ENCODE data around the gene SLC44A3. TPM values are rescaled to one million over a fixed set of nuclear protein-coding genes. Genes with fewer than 3 reads are reported as not detected.
A peak's percentile ranks its signal among the peaks of the same experiment; 100 is the strongest.

SLC44A3 gene
- polyA plus RNA-seq, 3 donors = 58.6 to 69.8 (median 62.7) TPM

DNA sequence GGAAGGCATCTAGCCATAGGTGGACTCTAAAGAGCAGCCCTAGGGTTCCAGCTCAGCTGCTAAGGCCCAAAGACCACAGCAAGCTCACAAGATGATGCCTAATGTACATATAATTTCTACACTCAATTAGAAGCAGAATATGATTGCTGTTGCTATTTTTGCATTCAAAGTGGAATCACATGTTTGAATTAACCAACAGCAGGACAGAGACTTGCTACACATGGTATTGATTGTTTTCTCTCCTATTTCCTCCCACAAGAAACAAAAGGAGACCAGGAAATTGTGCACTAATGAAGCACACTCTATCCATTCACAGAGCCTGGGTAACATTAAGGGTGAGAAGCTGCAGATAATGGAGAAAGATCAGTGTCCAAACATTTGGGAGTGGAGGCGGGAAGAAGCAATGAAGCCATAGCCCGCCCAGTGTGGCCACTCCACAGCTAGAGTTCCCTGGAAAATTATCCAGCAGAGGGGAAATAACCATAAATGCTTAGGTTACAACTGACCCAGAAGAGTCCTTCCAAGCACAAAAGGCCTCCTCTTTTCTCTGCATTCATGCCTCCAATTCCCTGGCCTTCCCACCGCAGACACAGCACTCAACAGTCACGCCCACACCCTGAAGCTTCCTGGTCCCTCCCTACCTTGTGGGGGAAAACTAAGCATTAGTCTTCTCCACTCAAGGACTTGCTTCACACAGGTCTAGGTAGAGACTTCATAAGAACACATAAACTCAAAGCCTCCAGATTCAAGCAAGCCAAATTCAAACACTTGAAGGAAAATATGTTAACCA lies 99.3 kb downstream of the SLC44A3 start:
- no peak for DNase-seq (ENCODE audit: extremely low read depth in 1 of 11, low read depth in 9 of 11, low spot score in 4 of 11)

DNA sequence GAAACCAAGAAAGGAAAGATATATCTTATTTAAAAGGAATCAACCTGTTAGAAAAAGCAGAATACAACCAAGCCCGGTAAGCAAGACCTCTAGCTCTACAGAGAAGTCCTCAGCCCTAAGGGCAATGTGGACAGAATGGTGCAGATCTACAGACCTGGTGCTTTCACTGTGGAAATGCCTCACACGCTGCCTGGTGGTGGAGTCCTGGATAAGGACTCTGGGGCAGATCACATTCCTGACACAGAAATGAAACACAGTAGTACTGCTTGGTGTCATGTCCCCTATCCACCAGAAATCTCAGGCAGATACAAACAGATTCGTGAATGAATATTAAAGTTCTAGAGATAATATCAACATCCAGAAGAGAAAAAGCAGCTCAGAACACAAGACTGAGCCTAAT lies 99.9 kb downstream of the SLC44A3 start:
- no peak for DNase-seq (ENCODE audit: extremely low read depth in 1 of 11, low read depth in 9 of 11, low spot score in 4 of 11)

DNA sequence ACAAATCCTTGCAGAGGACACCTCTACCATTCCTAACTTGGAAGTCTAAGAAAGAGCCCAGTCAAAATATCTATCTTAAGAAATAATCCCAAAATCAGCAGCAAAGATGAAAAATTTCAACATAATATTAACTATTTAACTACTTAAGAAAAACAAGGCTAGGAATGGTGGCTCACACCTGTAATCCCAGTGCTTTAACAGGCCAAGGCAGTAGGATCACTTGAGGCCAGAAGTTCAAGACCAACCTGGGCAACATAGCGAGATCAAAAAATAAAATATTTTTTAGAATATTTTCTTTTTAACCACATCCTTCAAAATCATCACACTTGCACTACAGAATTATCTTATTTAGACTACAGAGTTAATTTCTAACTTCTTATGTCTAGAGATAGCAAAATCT lies 101.8 kb downstream of the SLC44A3 start:
- no peak for DNase-seq (ENCODE audit: extremely low read depth in 1 of 11, low read depth in 9 of 11, low spot score in 4 of 11)

DNA sequence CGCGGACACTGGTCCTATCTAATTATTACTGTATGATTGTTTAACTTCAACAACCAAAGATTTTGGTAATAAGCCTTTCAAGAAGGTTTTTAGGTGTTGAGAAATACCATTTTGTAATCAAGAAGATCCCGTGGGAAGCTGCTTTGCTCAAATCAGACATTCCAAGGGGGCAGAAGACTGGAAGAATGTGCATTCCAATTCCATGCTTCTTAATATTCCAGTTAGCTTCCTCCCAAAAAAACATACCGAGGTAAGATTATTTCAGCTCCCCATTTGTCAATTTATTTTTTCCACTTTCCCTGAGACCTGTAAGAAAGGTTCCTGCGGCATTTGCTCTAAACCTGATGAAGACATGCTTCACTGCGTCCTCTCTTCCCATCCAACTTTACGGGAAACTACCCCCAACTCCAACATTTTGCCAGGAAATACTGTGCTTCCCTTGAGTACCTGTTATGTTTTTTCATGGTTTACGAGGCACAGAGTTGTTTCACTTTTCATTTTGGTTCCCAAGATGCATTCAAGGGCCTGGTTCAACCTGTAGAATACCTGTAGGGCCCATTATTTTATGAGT lies 102.7 kb downstream of the SLC44A3 start:
- DNase-seq (ENCODE audit: extremely low read depth in 1 of 11, low read depth in 9 of 11, low spot score in 4 of 11) = no peak

DNA sequence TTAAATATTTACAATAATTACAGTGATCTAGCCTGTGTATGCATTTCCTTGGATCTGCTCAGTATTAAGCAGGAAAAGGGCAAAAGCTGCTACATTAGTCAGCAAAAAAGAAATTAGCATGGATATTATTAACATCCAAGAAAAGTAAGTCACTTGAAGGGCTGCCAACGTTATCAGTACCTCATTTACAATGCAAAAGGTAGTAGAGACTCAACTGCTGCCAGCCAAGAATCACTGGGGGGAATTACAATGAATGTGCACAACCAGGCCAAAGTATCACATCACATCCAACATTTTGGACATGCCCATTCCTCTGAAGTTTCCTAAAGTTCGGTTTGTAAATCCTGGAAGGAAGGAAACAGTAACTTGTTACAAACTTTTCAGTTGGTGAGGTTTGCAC lies 104.8 kb downstream of the SLC44A3 start:
- no peak for DNase-seq (ENCODE audit: extremely low read depth in 1 of 11, low read depth in 9 of 11, low spot score in 4 of 11)

DNA sequence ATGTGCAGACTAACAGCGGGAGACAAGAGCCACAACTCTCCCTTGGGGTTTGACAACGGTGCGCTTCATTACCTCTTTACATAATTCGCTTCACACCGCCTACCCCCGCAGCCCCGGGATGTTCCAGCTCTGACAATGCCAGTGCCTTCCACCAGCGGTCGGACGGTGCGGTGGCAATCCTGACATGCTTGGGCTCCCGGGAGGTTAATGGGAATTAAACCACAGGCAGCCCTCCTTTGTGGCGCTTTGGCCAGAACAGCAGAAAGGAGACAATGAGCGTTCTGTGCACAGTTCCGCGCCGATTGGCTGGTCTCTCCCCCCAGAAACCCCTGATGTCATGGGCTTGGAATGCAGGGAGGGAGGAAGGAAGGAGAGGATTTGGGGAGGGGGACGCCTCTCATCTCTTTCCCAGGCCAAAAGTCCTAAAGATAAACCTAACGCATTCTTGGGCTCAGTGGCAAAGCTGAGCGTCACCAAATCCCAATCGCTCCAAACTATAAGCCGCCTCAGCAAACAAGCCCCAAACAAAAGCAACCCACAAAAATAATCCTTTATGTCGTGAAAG lies 105.5 kb downstream of the SLC44A3 start:
- DNase-seq (ENCODE audit: extremely low read depth in 1 of 11, low read depth in 9 of 11, low spot score in 4 of 11) = peak; percentile 81 to 94 (median 89)

DNA sequence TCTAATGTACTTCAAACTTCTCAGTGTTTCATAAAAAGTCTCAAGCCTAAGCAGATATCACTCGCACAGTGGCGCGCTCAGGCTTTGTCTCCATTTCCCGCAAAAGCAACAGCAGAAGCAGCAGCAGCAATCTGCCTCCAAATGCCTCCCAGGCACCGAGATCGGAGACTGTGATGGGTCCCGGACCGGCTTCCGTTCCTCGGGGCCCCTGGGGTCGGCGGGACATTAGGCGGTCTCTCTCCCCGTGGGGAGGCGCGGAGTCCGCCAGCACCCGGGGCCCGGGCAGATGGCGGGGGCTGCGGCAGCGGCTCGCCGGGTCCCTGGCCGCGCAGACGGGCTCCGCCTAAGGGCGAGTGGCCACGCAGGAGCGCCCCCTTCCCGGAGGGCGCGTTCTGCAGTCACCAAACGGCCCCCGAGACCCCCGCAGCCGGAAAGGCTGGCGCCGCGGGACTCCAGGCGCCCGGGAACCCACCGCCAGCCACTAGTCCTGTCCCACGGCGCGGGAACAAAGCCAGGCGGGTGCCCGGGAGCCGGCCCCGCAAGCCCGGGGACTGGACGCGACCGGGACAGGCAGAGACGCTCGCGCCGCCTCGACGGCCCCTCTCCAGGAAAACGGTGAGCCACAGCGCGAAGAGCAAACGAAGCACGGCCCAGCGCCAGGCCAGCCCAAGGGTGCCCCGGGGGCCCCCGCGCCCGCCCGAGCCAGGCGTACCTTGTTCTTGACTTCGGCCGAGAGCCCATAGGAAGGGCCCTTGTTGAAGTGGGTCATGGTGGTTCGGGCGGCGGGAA lies 106.2 kb downstream of the SLC44A3 start:
- peak in 6 of 11 donors; percentile 46 to 63 (median 57) for DNase-seq (ENCODE audit: extremely low read depth in 1 of 11, low read depth in 9 of 11, low spot score in 4 of 11)

DNA sequence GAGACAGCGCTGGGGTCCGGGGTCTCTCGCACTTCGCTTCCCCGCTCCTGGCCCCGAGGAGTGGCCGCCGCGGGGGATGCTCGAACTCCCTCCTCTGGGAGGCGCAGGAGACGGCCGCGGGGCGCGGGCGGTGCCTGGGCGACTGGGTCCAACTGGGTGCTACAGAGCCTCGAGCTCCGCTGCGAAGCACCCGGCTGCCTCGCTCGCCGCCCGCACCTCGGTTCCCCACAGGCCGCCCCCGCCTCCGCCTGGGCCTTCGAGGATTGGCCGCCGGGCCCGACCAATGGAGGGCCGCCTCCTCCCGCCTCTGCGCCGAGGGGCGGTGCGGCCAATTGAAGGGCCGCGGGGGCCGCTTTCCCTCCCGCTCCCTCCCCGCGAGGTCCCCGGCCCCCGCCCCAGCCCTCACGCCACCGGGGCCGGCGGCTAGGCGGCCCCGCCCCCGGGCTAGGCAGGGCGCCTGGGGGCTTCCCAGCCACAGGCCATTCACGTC lies 106.8 kb downstream of the SLC44A3 start, which contains the start of gene CNN3:
Gene CNN3 (minus strand): TSS at position 196 of the 490 bp plus-strand sequence. CDS start 216 bp downstream, outside the sequence.
- peak; percentile 67 to 92 (median 89) for DNase-seq (ENCODE audit: extremely low read depth in 1 of 11, low read depth in 9 of 11, low spot score in 4 of 11)

DNA sequence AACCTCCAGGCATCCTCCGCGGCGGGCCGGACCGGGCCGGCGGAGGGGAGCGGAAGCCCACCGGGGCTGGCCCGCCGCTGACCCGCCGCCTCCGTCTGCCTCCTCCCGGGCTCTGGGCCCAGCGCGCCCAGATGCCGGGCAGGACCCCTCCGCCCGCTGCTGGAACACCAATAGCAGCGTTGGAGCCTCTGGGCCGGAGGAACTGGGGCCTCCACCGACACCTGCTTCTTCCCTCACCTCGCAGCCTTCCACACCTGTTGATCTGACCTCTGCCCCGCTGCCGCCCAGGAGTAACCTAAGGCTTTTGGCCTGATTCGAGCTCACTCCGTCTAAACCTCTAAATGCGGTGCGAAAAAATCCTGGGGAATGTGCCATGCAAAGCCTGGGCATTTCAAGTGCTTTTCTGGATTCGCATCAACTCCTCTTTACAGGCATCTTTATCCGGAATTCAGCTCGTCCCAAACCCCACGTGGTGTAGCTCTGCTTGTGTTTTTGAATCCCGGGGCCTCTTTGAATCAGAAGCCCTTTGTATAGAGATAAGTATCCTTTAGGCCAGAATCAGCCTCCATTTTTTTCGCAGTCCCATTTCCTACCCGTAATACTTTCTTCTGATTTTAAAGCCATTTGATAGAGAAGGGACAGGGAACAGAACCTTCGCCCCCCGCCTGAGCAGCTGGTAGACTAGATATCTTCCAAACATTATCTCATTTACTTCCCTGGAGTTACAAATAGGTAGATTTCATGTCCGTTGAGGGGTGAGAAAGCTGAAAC lies 107.4 kb downstream of the SLC44A3 start:
- peak in 2 of 11 donors; percentile 40 to 45 for DNase-seq (ENCODE audit: extremely low read depth in 1 of 11, low read depth in 9 of 11, low spot score in 4 of 11)

DNA sequence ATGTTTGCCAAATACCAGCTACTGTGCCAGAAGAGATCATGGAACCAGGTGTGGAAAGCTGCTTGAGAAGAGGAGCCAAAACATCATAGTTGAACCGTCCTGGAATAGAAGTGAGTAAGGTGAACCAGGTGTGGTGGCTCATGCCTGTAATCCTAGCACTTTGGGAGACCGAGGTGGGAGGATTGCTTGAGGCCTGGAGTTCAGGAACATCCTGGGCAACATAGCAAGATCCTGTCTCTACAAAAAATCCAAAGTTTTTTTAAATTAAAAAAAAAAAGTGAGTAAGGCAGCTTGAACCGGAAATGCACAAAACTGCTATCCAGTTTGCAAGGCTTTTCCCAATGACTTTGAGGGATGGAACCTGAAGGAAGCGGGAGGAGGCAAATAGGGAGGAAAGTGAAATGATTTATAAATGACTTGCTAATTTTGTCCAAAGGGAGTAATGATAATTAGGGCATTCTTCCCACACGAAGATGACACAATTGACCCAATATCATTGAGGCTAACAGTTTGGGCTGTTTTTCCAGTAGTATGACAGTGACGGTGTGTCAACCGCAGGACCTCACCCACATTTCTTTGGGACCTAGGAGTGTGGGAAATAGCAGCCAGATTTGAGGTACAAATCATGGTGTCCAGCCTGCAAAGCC lies 108.3 kb downstream of the SLC44A3 start:
- no peak for DNase-seq (ENCODE audit: extremely low read depth in 1 of 11, low read depth in 9 of 11, low spot score in 4 of 11)

DNA sequence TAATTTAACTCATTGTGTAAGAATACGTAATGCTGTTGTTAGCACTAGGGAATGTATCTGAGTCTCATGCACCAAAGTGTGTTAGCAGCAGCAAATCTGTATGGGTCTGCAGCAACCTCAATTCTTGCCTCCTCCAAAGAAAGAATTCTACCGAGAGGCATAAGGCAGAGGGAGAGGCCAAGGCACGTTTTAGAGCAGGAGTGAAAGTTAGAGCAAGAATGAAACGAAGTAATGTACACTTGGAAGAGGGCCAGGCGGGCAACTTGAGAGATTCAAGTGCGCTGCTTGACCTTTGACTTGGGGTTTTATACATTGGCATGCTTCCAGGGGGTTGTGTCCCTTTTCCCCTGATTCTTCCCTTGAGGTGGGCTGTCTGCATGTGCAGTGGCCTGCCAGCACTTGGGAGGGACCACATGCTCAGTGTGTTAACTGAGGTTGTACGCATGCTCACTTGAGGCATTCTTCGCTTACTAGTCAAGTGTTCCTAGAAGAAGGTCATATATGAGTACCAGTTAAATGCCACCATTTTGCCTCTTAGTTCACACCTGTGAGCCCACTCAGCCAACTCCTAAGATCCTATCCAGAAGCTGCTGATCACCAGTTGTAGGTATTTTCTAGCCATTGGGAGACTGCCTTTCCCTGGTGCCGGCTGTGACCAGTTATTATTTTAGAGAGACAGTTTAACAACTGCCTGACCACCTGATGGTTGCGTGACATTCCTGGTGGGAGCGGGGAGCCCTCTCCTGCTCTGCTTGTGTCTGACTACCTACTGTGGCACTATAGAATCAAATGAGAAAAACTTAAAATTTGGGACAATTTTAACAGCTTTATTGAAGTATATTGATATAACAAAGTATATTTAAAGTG lies 109.4 kb downstream of the SLC44A3 start:
- DNase-seq (ENCODE audit: extremely low read depth in 1 of 11, low read depth in 9 of 11, low spot score in 4 of 11) = no peak

DNA sequence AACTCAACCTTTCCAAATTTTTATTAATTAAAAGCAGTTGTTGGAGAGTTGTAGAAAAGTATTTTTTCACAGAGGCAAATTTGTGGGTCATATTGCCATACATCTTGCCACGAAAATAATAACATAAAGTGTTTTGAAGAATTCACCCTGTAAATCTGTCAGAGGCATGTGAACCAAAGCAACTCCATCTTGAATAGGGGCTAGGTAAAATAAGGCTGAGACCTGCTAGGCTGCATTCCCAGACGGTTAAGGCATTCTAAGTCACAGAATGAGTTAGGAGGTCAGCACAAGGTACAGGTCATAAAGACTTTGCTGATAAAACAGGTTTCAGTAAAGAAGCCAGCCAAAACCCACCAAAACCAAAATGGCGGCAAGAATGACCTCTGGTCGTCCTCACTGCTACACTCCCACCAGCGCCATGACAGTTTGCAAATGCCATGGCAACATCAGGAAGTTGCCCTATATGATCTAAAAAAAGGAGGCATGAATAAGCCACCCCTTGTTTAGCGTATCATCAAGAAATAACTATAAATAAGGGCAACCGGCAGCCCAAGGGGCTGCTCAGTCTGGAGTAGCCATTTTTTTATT lies 111.2 kb downstream of the SLC44A3 start:
- DNase-seq (ENCODE audit: extremely low read depth in 1 of 11, low read depth in 9 of 11, low spot score in 4 of 11) = no peak

DNA sequence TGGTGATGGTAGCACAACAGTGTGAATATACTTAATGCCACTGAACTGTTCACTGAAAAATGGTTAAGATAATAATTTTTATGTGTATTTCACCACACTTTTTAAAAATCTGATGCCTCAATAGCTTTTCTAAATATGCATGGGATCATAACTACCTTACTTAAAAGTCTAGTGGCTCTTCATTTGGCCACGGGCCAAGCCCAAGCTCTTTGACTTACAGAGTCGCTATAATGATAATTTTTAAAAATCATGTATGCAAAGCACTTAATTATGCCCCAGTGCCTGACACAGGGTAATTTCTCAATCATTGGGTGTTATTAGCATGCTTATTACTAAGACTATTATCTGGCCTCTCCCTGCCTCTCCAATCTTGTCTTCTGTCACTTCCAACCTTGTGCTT lies 114.4 kb downstream of the SLC44A3 start:
- DNase-seq (ENCODE audit: extremely low read depth in 1 of 11, low read depth in 9 of 11, low spot score in 4 of 11) = no peak

DNA sequence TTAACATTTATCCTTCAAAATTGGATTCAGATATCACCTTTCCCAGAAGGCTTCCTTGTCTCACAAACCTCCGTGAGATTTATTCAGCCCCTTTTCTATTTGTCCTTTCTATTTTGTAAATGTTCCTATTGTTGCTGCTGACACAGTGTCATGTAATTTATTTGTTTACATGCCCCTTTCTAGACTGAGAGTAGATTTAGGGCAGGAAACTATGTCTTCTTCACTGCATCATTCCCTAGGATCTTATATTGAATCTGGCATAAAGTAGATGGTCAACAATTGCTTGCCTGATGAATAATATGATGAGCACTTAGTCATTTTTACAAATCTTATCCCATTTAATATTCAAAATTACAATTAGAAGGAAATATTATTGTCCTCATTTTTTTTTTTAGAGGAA lies 114.9 kb downstream of the SLC44A3 start:
- no peak for DNase-seq (ENCODE audit: extremely low read depth in 1 of 11, low read depth in 9 of 11, low spot score in 4 of 11)

DNA sequence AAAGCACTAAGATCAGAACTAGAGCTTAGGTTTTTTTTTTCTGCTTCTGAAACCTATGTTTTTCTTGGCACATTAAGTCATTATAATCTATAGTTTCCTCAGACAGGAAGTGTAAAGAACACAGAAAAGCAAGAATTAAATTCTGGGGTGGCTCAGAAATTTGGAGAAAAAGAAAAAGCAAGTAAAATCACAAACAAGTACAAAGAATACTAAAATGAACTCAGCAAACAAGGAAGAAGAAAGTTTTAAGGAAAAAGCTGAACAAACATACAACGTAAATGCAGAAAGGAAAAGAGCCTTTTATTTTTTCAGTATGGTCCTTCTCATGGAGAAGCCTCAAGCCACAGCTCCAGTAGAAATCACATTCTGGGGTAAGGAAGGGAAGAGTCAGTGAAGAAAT lies 115.3 kb downstream of the SLC44A3 start:
- DNase-seq (ENCODE audit: extremely low read depth in 1 of 11, low read depth in 9 of 11, low spot score in 4 of 11) = no peak

DNA sequence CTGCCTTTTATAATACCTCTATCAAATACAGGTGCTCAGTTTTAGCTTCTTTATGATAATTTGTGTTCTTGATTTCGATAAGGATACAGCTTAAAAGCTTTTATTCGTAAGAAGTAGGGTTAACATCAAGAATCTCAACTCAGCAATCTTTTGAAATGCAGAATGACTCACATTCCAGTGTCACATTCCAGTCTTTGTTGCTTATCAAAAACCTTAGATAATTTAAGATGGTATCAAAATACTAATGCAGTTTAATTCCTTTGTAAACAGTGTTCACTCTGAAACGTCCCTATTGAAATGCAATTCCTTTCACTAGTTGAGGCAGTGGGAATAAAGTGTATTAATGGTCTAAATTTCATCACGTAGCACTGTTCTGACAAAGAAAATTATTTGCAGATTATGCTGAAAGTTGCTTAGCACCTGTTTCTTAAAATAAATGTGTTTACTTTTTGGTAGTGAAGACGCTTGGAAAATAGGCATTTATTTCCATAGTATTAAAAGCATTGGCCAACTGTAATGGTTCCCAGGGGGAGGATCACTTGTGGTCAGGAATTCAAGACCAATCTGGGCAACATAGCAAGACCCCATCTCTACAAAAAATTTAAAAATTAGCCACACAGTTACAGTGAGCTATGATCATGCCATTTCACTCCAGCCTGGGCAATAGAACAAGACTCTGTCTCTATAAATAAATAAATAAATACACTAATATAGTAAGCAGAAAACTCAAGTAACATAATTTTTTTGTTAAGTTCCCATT lies 116.9 kb downstream of the SLC44A3 start:
- DNase-seq (ENCODE audit: extremely low read depth in 1 of 11, low read depth in 9 of 11, low spot score in 4 of 11) = no peak

All from renal cortex interstitium (tissue), 11 donors.